Stimulated activated CD8-positive, alpha-beta memory T cell treated with anti-CD3 and anti-CD28 coated beads, Interleukin-2, amount 100 ng/mL, for 1 hour (primary cell): ENCODE data around the gene KLF12.

ENCODE experiments used
- DNase-seq, 2 donors: peaks; one replicate each; pipeline ENCODE4 v3.0.0-alpha.2; 2020; ENCODE audit warnings: low read depth in 2 of 2

Gene KLF12

GRCh38 chr13:74135326-74136083 is 1.3 kb upstream of the KLF12 start:
- DNase-seq = peak; percentile 30 to 33

- peak; percentile 21 to 31 for DNase-seq
These were observed 647 bp upstream of the KLF12 start for GRCh38 chr13:74134777-74135325.

- DNase-seq = peak; percentile 73 to 78
These were observed 475 bp downstream of the KLF12 start for GRCh38 chr13:74133657-74134201.

- peak in 1 of 2 donors; percentile 8 for DNase-seq
These were observed 1.2 kb downstream of the KLF12 start for GRCh38 chr13:74132776-74133656.

- no peak for DNase-seq
These were observed 1.9 kb downstream of the KLF12 start for GRCh38 chr13:74132152-74132775.

- no peak for DNase-seq
These were observed 3.0 kb downstream of the KLF12 start for GRCh38 chr13:74131227-74131626.

- DNase-seq = no peak
These were observed 4.6 kb downstream of the KLF12 start for GRCh38 chr13:74129500-74130191.

- no peak for DNase-seq
These were observed 5.9 kb downstream of the KLF12 start for GRCh38 chr13:74128156-74128767.

- no peak for DNase-seq
These were observed 15.9 kb downstream of the KLF12 start for GRCh38 chr13:74118328-74118727.

- DNase-seq = no peak
These were observed 16.9 kb downstream of the KLF12 start for GRCh38 chr13:74117207-74117705.

- DNase-seq = no peak
These were observed 19.1 kb downstream of the KLF12 start for GRCh38 chr13:74115133-74115532.

- no peak for DNase-seq
These were observed 19.6 kb downstream of the KLF12 start for GRCh38 chr13:74114641-74115040.

- DNase-seq = no peak
These were observed 20.0 kb downstream of the KLF12 start for GRCh38 chr13:74114202-74114601.

GRCh38 chr13:74111901-74112824 is 22.0 kb downstream of the KLF12 start:
- no peak for DNase-seq

- DNase-seq = no peak
These were observed 22.8 kb downstream of the KLF12 start for GRCh38 chr13:74111399-74111798.

- no peak for DNase-seq
These were observed 24.2 kb downstream of the KLF12 start for GRCh38 chr13:74110053-74110452.

- no peak for DNase-seq
These were observed 26.6 kb downstream of the KLF12 start for GRCh38 chr13:74107598-74107997.

GRCh38 chr13:74105871-74106270 is 28.3 kb downstream of the KLF12 start:
- DNase-seq = no peak

GRCh38 chr13:74104661-74105275 is 29.4 kb downstream of the KLF12 start:
- no peak for DNase-seq
